ENCODE results near the gene TBX4. TPM values are rescaled to one million over a fixed set of nuclear protein-coding genes. Genes with fewer than 3 reads are reported as not detected.

TBX4 gene
- total and polyA plus RNA-seq, 2 of the 13 experiments (the other 11 are each of a cell fraction or from before 2014, with no cell fraction given), result 0.11 to 1.1 TPM

GRCh38 chr17:61425682-61426481 is 26.3 kb upstream of the TBX4 start (continued):
- TF ChIP-seq, protein P1, sequence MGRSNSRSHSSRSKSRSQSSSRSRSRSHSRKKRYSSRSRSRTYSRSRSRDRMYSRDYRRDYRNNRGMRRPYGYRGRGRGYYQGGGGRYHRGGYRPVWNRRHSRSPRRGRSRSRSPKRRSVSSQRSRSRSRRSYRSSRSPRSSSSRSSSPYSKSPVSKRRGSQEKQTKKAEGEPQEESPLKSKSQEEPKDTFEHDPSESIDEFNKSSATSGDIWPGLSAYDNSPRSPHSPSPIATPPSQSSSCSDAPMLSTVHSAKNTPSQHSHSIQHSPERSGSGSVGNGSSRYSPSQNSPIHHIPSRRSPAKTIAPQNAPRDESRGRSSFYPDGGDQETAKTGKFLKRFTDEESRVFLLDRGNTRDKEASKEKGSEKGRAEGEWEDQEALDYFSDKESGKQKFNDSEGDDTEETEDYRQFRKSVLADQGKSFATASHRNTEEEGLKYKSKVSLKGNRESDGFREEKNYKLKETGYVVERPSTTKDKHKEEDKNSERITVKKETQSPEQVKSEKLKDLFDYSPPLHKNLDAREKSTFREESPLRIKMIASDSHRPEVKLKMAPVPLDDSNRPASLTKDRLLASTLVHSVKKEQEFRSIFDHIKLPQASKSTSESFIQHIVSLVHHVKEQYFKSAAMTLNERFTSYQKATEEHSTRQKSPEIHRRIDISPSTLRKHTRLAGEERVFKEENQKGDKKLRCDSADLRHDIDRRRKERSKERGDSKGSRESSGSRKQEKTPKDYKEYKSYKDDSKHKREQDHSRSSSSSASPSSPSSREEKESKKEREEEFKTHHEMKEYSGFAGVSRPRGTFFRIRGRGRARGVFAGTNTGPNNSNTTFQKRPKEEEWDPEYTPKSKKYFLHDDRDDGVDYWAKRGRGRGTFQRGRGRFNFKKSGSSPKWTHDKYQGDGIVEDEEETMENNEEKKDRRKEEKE (IDR thresholded peaks at IDR 0.05), result no peak
- TF ChIP-seq KAT2B (IDR thresholded peaks at IDR 0.05; ENCODE audit: borderline replicate concordance, low read depth, low read length) (no peak), SAFB2 (CRISPR knock-in tag; IDR thresholded peaks at IDR 0.05; ENCODE audit: borderline replicate concordance, low read depth) (no peak), SYNCRIP (IDR thresholded peaks at IDR 0.05; ENCODE audit: insufficient read depth, low read depth, low read length) (no peak), CCDC6 (CRISPR knock-in tag; IDR thresholded peaks at IDR 0.05) (no peak), ZNF484 (CRISPR knock-in tag; IDR thresholded peaks at IDR 0.05; ENCODE audit: borderline replicate concordance, low read depth) (no peak), ZFY (CRISPR knock-in tag; IDR thresholded peaks at IDR 0.05) (peak; percentile 75), KMT2B (CRISPR knock-in tag; IDR thresholded peaks at IDR 0.05) (no peak), ZNF574 (CRISPR knock-in tag; IDR thresholded peaks at IDR 0.05) (peak; percentile 48), REL (CRISPR knock-in tag; conservative IDR thresholded peaks at IDR 0.05) (no peak), ATF4 (CRISPR knock-in tag; IDR thresholded peaks at IDR 0.05) (no peak)
- TF ChIP-seq, protein P2, sequence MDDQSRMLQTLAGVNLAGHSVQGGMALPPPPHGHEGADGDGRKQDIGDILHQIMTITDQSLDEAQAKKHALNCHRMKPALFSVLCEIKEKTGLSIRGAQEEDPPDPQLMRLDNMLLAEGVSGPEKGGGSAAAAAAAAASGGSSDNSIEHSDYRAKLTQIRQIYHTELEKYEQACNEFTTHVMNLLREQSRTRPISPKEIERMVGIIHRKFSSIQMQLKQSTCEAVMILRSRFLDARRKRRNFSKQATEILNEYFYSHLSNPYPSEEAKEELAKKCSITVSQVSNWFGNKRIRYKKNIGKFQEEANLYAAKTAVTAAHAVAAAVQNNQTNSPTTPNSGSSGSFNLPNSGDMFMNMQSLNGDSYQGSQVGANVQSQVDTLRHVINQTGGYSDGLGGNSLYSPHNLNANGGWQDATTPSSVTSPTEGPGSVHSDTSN (CRISPR knock-in tag; IDR thresholded peaks at IDR 0.05; ENCODE audit: borderline replicate concordance), result no peak
- TF ChIP-seq, protein P3, sequence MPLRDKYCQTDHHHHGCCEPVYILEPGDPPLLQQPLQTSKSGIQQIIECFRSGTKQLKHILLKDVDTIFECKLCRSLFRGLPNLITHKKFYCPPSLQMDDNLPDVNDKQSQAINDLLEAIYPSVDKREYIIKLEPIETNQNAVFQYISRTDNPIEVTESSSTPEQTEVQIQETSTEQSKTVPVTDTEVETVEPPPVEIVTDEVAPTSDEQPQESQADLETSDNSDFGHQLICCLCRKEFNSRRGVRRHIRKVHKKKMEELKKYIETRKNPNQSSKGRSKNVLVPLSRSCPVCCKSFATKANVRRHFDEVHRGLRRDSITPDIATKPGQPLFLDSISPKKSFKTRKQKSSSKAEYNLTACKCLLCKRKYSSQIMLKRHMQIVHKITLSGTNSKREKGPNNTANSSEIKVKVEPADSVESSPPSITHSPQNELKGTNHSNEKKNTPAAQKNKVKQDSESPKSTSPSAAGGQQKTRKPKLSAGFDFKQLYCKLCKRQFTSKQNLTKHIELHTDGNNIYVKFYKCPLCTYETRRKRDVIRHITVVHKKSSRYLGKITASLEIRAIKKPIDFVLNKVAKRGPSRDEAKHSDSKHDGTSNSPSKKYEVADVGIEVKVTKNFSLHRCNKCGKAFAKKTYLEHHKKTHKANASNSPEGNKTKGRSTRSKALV (CRISPR knock-in tag; IDR thresholded peaks at IDR 0.05), result no peak

All from HepG2 (cell line).